PC-9 (cell line): ENCODE data around the gene PALLD.

ENCODE experiments used
- EZH2 ChIP-seq: fragments of 200-600 bp; sonication (generic); IDR thresholded peaks from 2 replicates; pipeline ENCODE4 v1.8.0; 2017; ENCODE audit warnings: antibody characterized with exemption, low read depth
- TF ChIP-seq, protein P1 (sequence below): fragments of 200-600 bp; sonication (generic); conservative IDR thresholded peaks from 2 replicates; pipeline ENCODE4 v1.6.1; 2017; ENCODE audit warnings: mixed run types, antibody characterized with exemption, mild to moderate bottlenecking, moderate library complexity

- TF ChIP-seq, protein P1, sequence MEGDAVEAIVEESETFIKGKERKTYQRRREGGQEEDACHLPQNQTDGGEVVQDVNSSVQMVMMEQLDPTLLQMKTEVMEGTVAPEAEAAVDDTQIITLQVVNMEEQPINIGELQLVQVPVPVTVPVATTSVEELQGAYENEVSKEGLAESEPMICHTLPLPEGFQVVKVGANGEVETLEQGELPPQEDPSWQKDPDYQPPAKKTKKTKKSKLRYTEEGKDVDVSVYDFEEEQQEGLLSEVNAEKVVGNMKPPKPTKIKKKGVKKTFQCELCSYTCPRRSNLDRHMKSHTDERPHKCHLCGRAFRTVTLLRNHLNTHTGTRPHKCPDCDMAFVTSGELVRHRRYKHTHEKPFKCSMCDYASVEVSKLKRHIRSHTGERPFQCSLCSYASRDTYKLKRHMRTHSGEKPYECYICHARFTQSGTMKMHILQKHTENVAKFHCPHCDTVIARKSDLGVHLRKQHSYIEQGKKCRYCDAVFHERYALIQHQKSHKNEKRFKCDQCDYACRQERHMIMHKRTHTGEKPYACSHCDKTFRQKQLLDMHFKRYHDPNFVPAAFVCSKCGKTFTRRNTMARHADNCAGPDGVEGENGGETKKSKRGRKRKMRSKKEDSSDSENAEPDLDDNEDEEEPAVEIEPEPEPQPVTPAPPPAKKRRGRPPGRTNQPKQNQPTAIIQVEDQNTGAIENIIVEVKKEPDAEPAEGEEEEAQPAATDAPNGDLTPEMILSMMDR: no peak
- no peak for TF ChIP-seq EZH2
Observed at GRCh38 chr4:168693750-168694490, 197.1 kb downstream of the PALLD start.
